K562 (cell line): ENCODE measurements around the gene FEM1B. TPM values are rescaled to one million over a fixed set of nuclear protein-coding genes. Genes with fewer than 3 reads are reported as not detected.

ENCODE experiments used
- ATF1 ChIP-seq, 2 experiments: fragments of 450-650 bp in 1 of 2; IDR thresholded peaks; 2 replicates each; pipeline ENCODE4 v1.6.1; 2016; ENCODE audit warnings: missing compliant biosample characterization in 1 of 2, missing genetic modification characterization in 1 of 2
- CEBPG ChIP-seq, 3 experiments: fragments of 200-800 bp in 1 of 3; sonication (Bioruptor generic) in 1 of 3; sonication (generic) in 1 of 3; formaldehyde crosslinking in 1 of 3; IDR thresholded peaks in 2 of 3; conservative IDR thresholded peaks in 1 of 3; 2 replicates each; pipeline versions ENCODE4 v1.6.1 to v1.8.0; 2016 to 2022; ENCODE audit warnings: missing compliant biosample characterization in 2 of 3, missing genetic modification characterization in 2 of 3, mild to moderate bottlenecking in 1 of 3, missing genetic modification reagents in 1 of 3
- CTCF ChIP-seq, 3 experiments: IDR thresholded peaks in 2 of 3; conservative IDR thresholded peaks in 1 of 3; 2 replicates each; pipeline ENCODE4 v1.5.1; 2011 to 2012; ENCODE audit warnings: low read length in 3 of 3, mild to moderate bottlenecking in 3 of 3, control low read depth in 2 of 3, improper control_type of control experiment in 1 of 3, inconsistent platforms in 1 of 3, low read depth in 1 of 3, mixed read lengths in 1 of 3, moderate library complexity in 1 of 3; ENCODE audit not compliant: insufficient read depth in 2 of 3
- FOXK1 ChIP-seq: sonication (generic); formaldehyde crosslinking; IDR thresholded peaks from 2 replicates; pipeline ENCODE4 v1.8.0; 2022; ENCODE audit warnings: missing genetic modification reagents, mild to moderate bottlenecking, borderline replicate concordance
- MED1 ChIP-seq: sonication (generic); formaldehyde crosslinking; IDR thresholded peaks from 2 replicates; pipeline ENCODE4 v1.8.1; 2023; ENCODE audit warnings: missing genetic modification reagents, borderline replicate concordance
- MXI1 ChIP-seq: IDR thresholded peaks from 2 replicates; pipeline ENCODE4 v1.6.1; 2011; ENCODE audit warnings: low read depth, mild to moderate bottlenecking, improper control_type of control experiment, low read length
- NR4A1 ChIP-seq, 2 experiments: fragments of 250-450 bp in 1 of 2; fragments of 450-650 bp in 1 of 2; sonication (Bioruptor Pico) in 1 of 2; IDR thresholded peaks; 2 replicates each; pipeline versions ENCODE4 v1.4.0 to v1.6.1; 2016 to 2020; ENCODE audit warnings: mild to moderate bottlenecking in 2 of 2, missing compliant biosample characterization in 1 of 2, missing genetic modification characterization in 1 of 2, moderate library complexity in 1 of 2
- SNAPC5 ChIP-seq: fragments of 250-450 bp; sonication (Bioruptor Pico); IDR thresholded peaks from 2 replicates; pipeline ENCODE4 v1.8.0; 2021; ENCODE audit warnings: moderate library complexity, mild to moderate bottlenecking, inconsistent platforms
- SRSF3 ChIP-seq: fragments of 200-400 bp; formaldehyde crosslinking; IDR thresholded peaks from 2 replicates; pipeline ENCODE4 v1.6.1; 2016; ENCODE audit warnings: mild to moderate bottlenecking, low read length, moderate library complexity; ENCODE audit not compliant: insufficient read depth
- TFAP4 ChIP-seq: sonication (generic); formaldehyde crosslinking; IDR thresholded peaks from 2 replicates; pipeline ENCODE4 v1.8.0; 2022; ENCODE audit warnings: missing genetic modification reagents, mild to moderate bottlenecking, moderate library complexity, borderline replicate concordance
- THAP12 ChIP-seq: fragments of 250-450 bp; sonication (Bioruptor Pico); IDR thresholded peaks from 2 replicates; pipeline ENCODE4 v1.9.0; 2021; ENCODE audit warnings: mild to moderate bottlenecking, inconsistent platforms
- ZKSCAN1 ChIP-seq: fragments of 150-350 bp; IDR thresholded peaks from 2 replicates; pipeline ENCODE4 v1.6.1; 2016; ENCODE audit warnings: low read depth, low read length
- ZNF263 ChIP-seq: sonication (generic); formaldehyde crosslinking; IDR thresholded peaks from 2 replicates; pipeline ENCODE4 v1.8.0; 2022; ENCODE audit warnings: mild to moderate bottlenecking, missing genetic modification reagents, borderline replicate concordance
- ZNF277 ChIP-seq: fragments of 250-450 bp; sonication (Bioruptor Pico); IDR thresholded peaks from 2 replicates; pipeline ENCODE4 v1.8.0; 2022; ENCODE audit warnings: inconsistent platforms, mild to moderate bottlenecking, moderate library complexity, borderline replicate concordance
- ZNF354B ChIP-seq: fragments of 250-450 bp; sonication (Bioruptor Pico); IDR thresholded peaks from 2 replicates; pipeline ENCODE4 v1.4.0; 2020
- ZNF717 ChIP-seq: fragments of 250-450 bp; sonication (Bioruptor Pico); IDR thresholded peaks from 2 replicates; pipeline ENCODE4 v1.5.0; 2021
- polyA plus RNA-seq, 8 experiments: library from polyadenylated mRNA; depleted of rRNA in 4 of 8; stranded (reverse) in 5 of 8; unstranded in 3 of 8; fragments of >200 nt; fragmentation: Nextera tagmentation in 2 of 8; fragmentation: Illumina TruSeq in 1 of 8; extraction: Ambion mirVana in 2 of 8; extraction: Trizol in 1 of 8; gene quantifications; 2 replicates each; pipeline versions ENCODE4 v1.2.1 to v1.2.3, GENCODE V29; 2011 to 2014; ENCODE audit warnings: inconsistent platforms in 1 of 8, missing spikeins in 1 of 8
- total RNA-seq, 7 experiments: library from RNA; depleted of rRNA in 6 of 7; stranded (reverse); fragments of >200 nt in 6 of 7; fragmentation: Illumina TruSeq in 2 of 7; extraction: Trizol in 2 of 7; gene quantifications; 2 replicates each; pipeline versions ENCODE4 v1.2.1 to v1.2.3, GENCODE V29; 2011 to 2021; ENCODE audit warnings: low replicate concordance in 1 of 7

The FEM1B gene
- total and polyA plus RNA-seq, 9 of the 15 experiments (the other 6 are each of a cell fraction or from before 2014, with no cell fraction given) = 5.9 to 61.6 (median 20.1) TPM

GRCh38 chr15:68277603-68278344 lies at the start of gene FEM1B (continued):
- TF ChIP-seq SRSF3 = no peak
- no peak for TF ChIP-seq CTCF (IDR thresholded peaks at IDR 0.05 in 2 of 3, conservative IDR thresholded peaks at IDR 0.05 in 1 of 3; ENCODE audit: insufficient read depth in 2 of 3, low read depth in 1 of 3, low read length in 3 of 3)
- no peak for TF ChIP-seq ZKSCAN1
- peak; percentile 42; the same call in 1 of the 2 replicates for TF ChIP-seq ATF1 (CRISPR knock-in tag; IDR thresholded peaks at IDR 0.05)
- TF ChIP-seq ATF1 (tag; IDR thresholded peaks at IDR 0.05) = peak; percentile 84
- no peak for TF ChIP-seq ZNF354B (CRISPR knock-in tag)
- TF ChIP-seq FOXK1 (CRISPR knock-in tag) = peak; percentile 88; the same call in 1 of the 2 replicates
- TF ChIP-seq CEBPG (CRISPR knock-in tag; IDR thresholded peaks at IDR 0.05) = peak; percentile 27; the same call in 1 of the 2 replicates
- TF ChIP-seq CEBPG (tag; conservative IDR thresholded peaks at IDR 0.05 in 1 of 2, IDR thresholded peaks at IDR 0.05 in 1 of 2) = no peak; a peak in 1 of 4 replicates
- TF ChIP-seq SNAPC5 (CRISPR knock-in tag) = no peak
- TF ChIP-seq ZNF277 (CRISPR knock-in tag) = no peak
- TF ChIP-seq ZNF717 = no peak
- no peak for TF ChIP-seq THAP12 (CRISPR knock-in tag)
- peak; percentile 39; the same call in 1 of the 2 replicates for TF ChIP-seq ZNF263 (CRISPR knock-in tag)
- TF ChIP-seq TFAP4 = peak; percentile 58; the same call in 1 of the 2 replicates
- no peak for TF ChIP-seq MXI1
- no peak; the same call in 1 of the 2 replicates for TF ChIP-seq NR4A1 (CRISPR knock-in tag; IDR thresholded peaks at IDR 0.05)
- TF ChIP-seq NR4A1 (tag; IDR thresholded peaks at IDR 0.05) = no peak; the same call in 1 of the 2 replicates
- TF ChIP-seq MED1 = no peak
